ENCODE results near the gene SPSB1.

Gene SPSB1

DNA sequence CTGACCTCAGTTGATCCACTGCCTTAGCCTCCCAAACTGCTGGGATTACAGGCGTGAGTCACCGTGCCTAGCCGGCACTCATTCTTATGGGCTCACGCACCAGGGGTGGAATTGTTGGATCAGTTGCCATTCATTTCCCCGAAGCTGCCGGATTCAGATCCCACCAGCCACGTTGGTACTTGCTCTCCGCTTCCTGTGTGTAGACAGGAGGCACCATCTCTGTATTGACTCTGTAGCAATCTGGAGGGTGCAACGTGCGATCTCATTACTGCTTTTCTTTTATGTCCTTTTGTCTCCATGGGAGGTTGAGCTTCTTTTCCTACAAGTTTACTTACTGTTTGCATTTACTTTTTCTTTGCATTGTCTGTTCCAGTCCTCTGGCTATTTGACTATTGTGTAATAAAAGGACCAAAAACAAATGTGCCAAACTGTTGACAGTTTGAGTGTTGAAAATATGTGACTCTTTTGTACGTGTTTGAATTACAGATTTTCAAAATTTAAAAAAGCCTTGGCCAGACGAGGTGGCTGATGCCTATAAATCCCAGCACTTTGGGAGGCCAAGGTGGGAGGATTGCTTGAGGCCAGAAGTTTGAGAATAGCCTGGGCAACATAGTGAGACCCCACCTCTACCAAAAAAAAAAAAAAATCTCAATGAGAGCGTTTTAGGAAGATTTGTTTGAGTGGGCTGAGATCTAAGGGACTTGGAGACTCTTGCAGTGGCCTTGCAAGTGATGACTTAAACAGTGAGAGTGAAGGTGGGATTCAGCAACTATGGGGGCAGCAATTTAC lies 39.1 kb downstream of the SPSB1 start:
- Mint-ChIP-seq H3K36me3 (ENCODE audit: low read depth) (no peaks in the 10 kb centered on the region), H3K27ac (no peak overlapping the region), H3K4me3 (no peak overlapping the region), H3K9me3 (no peaks in the 10 kb centered on the region), H3K27me3 (ENCODE audit: low read depth) (no peaks in the 10 kb centered on the region), H3K4me1 (ENCODE audit: low read depth) (peaks cover 13% of the 10 kb centered on the region)
- no peak for DNase-seq (ENCODE audit: low spot score)

DNA sequence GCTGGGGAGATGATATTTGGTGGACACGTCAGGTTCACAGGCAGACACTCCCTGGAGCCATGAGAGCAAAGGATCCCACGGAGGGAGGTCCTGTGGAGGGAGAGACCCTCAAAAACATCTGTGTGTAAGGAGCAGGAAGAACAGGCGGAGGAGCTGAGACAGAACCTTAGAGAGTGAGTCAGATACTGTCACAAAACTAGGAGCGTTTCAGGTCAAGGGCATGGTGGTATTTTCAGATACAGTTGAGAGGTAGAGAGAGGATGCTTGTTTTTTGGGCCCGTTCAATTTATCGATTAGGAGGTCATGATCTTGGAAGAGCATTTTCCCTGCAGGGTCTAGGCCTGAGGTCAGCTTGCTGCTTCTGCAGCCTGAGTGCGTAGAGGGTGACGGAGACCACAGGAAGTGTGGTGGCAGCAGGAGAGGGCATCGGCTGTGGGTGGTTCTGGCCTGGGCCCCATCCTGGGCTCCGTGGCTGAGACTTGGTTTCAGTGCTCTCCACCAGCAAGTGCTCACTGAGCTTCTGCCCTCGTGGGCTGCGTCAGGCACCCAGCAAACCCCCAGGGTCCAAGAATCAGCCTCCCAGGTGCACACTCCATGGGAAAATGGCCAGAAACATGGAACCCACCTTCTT lies 39.9 kb downstream of the SPSB1 start:
- peaks cover 13% of the 10 kb centered on the region for H3K4me1 Mint-ChIP-seq (ENCODE audit: low read depth)
- DNase-seq (ENCODE audit: low spot score), result no peak
- no peaks in the 10 kb centered on the region for H3K9me3 Mint-ChIP-seq
- no peak overlapping the region for H3K4me3 Mint-ChIP-seq
- no peaks in the 10 kb centered on the region for H3K27me3 Mint-ChIP-seq (ENCODE audit: low read depth)
- no peaks in the 10 kb centered on the region for H3K36me3 Mint-ChIP-seq (ENCODE audit: low read depth)
- H3K27ac Mint-ChIP-seq, result peak overlapping the region; percentile 27

DNA sequence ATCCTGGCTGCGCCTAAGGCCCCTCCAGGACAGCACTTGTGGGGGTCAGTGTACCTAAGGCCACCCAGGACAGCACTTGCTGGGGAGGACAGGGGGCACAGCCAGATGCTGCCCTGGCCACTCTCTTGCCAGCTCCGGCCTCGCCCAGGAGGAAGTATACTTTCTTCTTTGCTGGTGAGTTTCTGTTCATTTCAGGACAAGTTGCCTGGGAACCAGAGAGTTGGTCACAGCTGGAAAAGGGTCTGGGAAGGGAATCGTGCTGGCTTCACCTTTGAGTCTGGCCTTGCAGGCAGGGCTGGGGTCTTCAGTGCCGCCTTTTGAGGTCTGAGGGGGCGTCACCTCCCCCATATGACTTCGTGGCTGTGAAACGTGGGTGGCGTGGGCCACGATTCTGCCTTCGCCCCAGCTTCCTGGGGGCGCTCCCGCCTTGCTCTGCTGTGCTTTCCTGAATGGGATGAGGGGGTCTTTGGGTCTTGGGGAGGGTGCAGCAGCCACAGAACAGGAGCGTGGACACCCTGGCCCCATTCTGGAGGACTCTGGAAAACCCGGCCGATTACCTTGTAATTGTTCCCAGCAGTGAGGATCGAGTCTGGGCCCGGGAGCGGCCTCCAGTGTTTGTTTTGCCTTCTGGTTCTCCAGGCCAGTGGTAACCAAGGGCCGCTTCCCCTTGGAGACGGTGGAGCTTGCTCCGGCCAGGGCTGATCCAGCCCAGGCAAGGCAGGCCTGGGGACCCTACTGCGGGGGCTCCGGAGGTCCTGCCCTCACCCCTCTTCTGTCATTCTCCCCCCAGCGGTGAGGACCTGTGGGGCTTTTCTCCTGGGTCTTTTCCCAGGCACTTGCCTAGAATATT lies 45.9 kb downstream of the SPSB1 start:
- Mint-ChIP-seq H3K27me3 (ENCODE audit: low read depth) (no peaks in the 10 kb centered on the region), H3K4me1 (ENCODE audit: low read depth) (no peaks in the 10 kb centered on the region), H3K9me3 (no peaks in the 10 kb centered on the region), H3K27ac (no peak overlapping the region), H3K4me3 (no peak overlapping the region), H3K36me3 (ENCODE audit: low read depth) (no peaks in the 10 kb centered on the region)
- DNase-seq (ENCODE audit: low spot score), result no peak

DNA sequence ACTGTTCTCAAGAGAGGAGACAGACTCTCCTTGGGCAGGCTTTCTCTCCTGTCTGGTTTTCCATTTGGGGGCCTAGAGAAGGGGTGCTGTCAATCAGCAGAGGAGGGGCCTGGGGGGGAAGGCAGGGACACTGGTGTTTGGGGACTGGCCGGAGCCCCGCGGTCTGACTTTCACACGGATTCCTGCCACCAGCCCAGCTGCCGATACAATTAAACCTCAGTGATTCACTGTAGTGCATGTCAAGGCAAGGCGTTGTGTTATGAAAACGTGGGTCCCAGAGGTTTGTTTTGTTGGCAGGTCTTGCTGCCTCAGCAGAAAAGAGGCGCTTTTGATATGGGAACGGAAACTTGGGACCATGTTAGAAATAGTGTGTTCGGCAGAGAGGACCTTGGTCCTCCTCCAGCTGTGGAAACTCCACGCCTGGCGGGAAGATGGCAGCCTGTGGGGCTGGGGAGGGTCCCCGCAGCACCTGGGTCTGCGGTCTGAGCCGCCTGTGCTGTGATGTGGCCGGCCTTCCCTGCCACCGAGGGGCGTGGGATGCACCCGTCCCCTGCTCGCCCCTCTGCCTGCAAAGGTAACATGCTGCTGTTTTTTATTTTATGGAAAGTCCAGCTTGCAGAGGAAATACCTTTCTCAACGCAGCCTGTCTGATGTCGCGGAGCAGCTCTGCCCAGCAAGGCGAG lies 47.6 kb downstream of the SPSB1 start:
- Mint-ChIP-seq H3K4me1 (ENCODE audit: low read depth) (no peaks in the 10 kb centered on the region), H3K9me3 (no peaks in the 10 kb centered on the region), H3K27me3 (ENCODE audit: low read depth) (no peaks in the 10 kb centered on the region), H3K36me3 (ENCODE audit: low read depth) (no peaks in the 10 kb centered on the region), H3K27ac (no peak overlapping the region), H3K4me3 (no peak overlapping the region)
- no peak for DNase-seq (ENCODE audit: low spot score)

DNA sequence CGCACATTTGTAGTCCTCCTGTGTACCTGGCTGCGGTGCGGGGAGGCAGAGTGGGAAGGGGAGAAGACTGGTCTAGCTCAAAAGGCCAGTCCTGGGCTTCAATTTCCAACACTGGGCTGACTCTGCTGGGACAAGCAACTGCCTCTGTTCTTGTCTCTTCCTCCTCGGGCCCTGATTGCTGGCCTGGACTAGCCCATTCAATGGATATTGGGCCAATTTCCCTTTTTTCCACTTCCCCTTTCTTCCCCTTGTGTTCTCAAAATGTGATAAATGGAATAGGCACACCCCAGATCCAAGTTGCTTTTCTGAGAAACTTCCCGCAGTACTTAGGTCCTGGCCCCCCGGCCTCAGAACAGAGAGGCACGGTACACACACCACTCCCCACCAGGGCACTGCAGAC lies 48.2 kb downstream of the SPSB1 start:
- DNase-seq (ENCODE audit: low spot score), result no peak

DNA sequence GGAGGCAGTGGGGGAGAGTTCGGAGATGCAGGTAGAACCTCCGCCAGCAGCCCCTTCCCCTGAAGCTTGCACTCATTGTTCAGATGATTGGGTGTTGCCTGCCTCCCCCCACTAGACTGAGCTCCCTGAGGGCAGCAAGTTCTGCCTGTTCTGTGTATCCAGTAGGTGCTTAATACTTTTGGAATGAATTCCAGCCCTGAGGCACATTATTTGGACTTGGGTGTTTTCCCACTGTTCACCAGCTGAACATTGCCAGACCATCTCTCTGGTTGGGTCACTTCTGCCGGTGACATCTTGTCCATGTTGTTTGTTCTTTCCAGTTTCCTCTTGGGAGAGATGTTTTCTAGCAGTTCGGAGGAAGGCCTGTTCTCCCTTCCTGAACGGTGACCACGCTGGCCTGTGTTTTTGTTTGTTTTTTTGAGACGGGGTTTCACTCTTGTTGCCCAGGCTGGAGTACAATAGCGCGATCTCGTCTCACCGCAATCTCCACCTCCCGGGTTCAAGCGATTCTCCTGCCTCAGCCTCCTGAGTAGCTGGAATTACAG lies 48.7 kb downstream of the SPSB1 start:
- Mint-ChIP-seq H3K27me3 (ENCODE audit: low read depth) (no peaks in the 10 kb centered on the region), H3K4me1 (ENCODE audit: low read depth) (no peaks in the 10 kb centered on the region), H3K4me3 (no peak overlapping the region), H3K9me3 (no peaks in the 10 kb centered on the region), H3K36me3 (ENCODE audit: low read depth) (no peaks in the 10 kb centered on the region), H3K27ac (no peak overlapping the region)
- DNase-seq (ENCODE audit: low spot score), result no peak

More for the DNA sequence above, 48.2 kb downstream of the SPSB1 start:
- no peaks in the 10 kb centered on the region for H3K27me3 Mint-ChIP-seq (ENCODE audit: low read depth)
- no peaks in the 10 kb centered on the region for H3K4me1 Mint-ChIP-seq (ENCODE audit: low read depth)
- no peaks in the 10 kb centered on the region for H3K36me3 Mint-ChIP-seq (ENCODE audit: low read depth)
- H3K9me3 Mint-ChIP-seq, result no peaks in the 10 kb centered on the region
- no peak overlapping the region for H3K4me3 Mint-ChIP-seq
- H3K27ac Mint-ChIP-seq, result no peak overlapping the region

DNA sequence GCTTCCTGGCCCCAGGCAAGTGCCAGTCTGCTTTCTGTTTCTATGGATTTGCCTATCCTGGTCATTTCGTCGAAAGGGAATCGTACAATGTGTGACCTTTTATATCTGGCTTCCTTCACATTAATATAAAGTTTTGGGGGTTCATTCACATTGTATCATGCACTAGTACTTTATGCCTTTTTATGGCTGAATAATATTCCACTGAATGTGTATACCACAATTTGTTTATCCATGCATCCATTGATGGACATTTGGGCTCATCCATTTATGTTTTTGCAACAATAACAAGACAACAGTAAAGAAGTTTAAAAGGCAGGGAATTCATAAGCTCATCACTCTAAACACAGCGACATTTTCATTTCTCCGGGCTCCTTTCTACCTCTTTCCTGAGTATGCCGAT lies 50.6 kb downstream of the SPSB1 start:
- Mint-ChIP-seq H3K27me3 (ENCODE audit: low read depth) (no peaks in the 10 kb centered on the region), H3K36me3 (ENCODE audit: low read depth) (no peaks in the 10 kb centered on the region), H3K4me1 (ENCODE audit: low read depth) (no peaks in the 10 kb centered on the region), H3K4me3 (no peak overlapping the region), H3K27ac (no peak overlapping the region), H3K9me3 (no peaks in the 10 kb centered on the region)
- DNase-seq (ENCODE audit: low spot score), result no peak

DNA sequence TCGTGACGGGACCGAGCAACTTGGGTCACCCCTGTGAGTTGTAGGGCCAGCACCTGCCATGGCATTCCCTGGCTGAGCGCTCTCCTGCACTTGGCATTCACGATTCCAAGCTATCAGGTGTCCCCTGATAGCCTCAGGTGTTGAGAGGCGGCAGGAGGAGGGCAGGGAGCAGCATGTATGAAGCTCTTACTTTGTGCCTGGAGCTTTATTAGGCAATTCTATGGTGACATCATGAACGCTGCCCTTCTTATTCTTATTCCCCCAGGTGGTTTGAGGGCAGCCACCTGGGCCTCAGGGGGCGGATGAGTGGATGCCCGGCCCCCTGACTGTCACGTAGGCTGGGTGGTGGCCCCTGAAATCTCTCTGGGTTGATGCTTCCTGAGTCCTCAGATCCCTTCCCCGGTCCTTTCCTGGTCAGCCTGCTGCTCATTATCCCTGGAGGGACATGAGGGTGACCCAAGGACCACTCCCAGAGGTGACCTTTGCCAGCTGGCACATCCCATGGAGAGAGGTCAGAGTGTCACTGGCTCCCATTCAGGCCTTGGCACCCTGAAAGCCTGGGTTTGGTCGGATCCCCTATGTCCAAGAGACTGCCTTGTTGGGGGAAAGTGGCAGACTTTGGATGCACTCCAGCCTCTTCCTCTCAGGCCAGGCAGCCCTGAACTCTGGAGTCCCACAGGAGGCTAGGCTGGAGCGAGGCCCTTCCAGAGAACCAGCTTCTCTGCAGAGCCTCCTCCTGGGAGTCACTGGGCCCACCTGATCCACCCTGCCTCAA lies 51.9 kb downstream of the SPSB1 start:
- H3K4me1 Mint-ChIP-seq (ENCODE audit: low read depth), result no peaks in the 10 kb centered on the region
- no peak overlapping the region for H3K4me3 Mint-ChIP-seq
- no peak for DNase-seq (ENCODE audit: low spot score)
- H3K36me3 Mint-ChIP-seq (ENCODE audit: low read depth), result no peaks in the 10 kb centered on the region
- H3K27me3 Mint-ChIP-seq (ENCODE audit: low read depth), result no peaks in the 10 kb centered on the region
- no peak overlapping the region for H3K27ac Mint-ChIP-seq
- H3K9me3 Mint-ChIP-seq, result no peaks in the 10 kb centered on the region

DNA sequence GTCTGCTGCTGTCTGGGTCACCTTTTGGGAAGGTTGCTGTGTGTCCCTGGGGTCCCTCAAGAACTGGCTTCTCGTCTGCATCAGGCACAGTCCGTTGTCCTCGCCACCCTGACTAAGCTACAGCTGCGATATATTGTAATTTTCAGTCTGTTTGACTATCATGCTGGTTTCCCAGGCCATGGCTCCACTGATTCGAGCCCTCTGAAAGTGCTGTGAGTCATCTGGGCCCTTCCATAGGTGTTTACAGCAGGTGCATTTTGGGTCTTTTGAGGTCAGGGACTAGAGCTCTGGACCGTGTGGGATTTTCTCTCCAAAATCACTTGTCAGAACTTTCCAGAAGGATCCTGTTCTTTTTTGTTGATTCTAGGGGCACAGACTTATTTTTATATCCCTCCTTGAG lies 52.8 kb downstream of the SPSB1 start:
- Mint-ChIP-seq H3K9me3 (no peaks in the 10 kb centered on the region), H3K4me1 (ENCODE audit: low read depth) (peaks cover 2% of the 10 kb centered on the region), H3K27ac (no peak overlapping the region), H3K27me3 (ENCODE audit: low read depth) (no peaks in the 10 kb centered on the region), H3K36me3 (ENCODE audit: low read depth) (peaks cover 2% of the 10 kb centered on the region), H3K4me3 (no peak overlapping the region)
- DNase-seq (ENCODE audit: low spot score), result no peak

DNA sequence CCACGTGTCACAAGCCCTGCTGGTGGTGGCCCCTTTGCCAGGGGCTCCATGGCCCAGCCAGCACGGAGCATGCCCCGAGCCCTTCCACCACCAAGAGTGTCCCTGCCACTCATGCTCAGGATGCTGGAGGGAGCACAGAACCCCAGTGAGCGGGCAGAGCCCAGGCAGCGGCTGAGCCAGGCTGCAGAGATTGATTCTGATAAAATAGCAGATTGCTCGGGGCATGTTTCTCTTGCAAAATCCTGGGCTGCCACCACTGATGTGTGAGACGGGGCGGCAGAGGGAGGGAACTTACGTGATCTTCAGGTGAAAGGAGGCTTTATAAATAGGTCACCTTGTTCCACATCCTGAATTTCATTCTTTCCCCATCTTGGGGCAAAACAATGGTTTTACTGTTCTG lies 53.2 kb downstream of the SPSB1 start:
- peaks cover 2% of the 10 kb centered on the region for H3K36me3 Mint-ChIP-seq (ENCODE audit: low read depth)
- no peak overlapping the region for H3K4me3 Mint-ChIP-seq
- H3K4me1 Mint-ChIP-seq (ENCODE audit: low read depth), result peaks cover 2% of the 10 kb centered on the region
- H3K27me3 Mint-ChIP-seq (ENCODE audit: low read depth), result no peaks in the 10 kb centered on the region
- no peak overlapping the region for H3K27ac Mint-ChIP-seq
- no peak for DNase-seq (ENCODE audit: low spot score)
- no peaks in the 10 kb centered on the region for H3K9me3 Mint-ChIP-seq

DNA sequence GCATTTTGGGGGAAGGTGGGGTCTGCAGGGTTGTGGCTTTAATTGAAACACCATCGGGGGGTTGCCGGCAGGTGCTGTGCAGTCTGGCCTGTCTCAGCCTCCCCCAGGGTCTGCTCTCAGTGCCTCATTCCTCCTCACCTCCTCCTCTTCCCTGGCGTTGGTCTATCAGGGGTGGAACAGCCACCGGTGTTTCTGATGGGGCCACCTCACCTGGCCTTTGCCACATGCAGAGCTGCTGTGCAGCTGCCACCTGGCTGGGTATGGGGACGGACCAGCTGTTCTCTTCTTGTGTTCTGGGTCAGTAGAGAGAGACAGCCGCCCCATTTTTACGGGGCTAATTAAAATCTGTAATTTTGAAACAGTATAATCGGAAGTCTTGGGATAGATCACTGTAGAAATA lies 53.9 kb downstream of the SPSB1 start:
- no peak for DNase-seq (ENCODE audit: low spot score)
- peaks cover 4% of the 10 kb centered on the region for H3K4me1 Mint-ChIP-seq (ENCODE audit: low read depth)
- no peak overlapping the region for H3K4me3 Mint-ChIP-seq
- peaks cover 2% of the 10 kb centered on the region for H3K36me3 Mint-ChIP-seq (ENCODE audit: low read depth)
- H3K27me3 Mint-ChIP-seq (ENCODE audit: low read depth), result no peaks in the 10 kb centered on the region
- H3K27ac Mint-ChIP-seq, result no peak overlapping the region
- H3K9me3 Mint-ChIP-seq, result no peaks in the 10 kb centered on the region

DNA sequence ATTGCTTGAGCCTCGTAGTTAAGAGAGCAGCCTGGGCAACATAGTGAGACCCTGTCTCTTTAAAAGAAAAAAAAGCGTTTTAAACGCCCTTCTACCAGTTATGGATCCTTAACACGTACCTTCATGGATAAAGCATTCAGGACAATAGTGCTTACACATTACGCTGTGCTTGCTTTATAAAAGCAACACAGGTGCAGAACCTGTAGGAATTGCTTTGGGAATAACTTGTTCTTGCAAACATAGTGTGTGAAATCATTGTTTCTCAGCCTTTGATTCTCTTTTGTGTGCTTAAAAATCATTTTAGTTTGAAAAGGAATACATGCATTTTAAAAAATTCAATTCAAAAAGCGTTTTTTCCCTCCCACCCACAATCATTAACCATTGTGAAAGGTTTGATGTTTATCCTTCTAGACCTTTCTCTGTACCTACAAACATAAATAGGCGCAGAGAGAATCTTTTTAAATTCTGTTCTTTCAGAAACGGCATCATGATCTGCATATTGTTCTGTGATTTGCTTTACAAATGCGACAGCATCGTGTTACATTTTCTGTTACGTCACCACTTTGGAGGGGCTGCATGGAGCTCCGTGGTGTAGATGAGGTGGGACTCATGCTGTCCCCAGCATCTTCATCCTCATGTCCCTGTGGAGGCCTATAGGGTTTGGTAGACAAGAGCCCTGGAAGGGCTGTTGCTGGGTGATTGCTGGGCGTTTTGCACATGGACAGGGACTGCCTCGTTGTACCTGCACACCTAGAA lies 54.6 kb downstream of the SPSB1 start:
- H3K4me1 Mint-ChIP-seq (ENCODE audit: low read depth), result peaks cover 4% of the 10 kb centered on the region
- H3K27ac Mint-ChIP-seq, result no peak overlapping the region
- DNase-seq (ENCODE audit: low spot score), result no peak
- H3K4me3 Mint-ChIP-seq, result no peak overlapping the region
- H3K36me3 Mint-ChIP-seq (ENCODE audit: low read depth), result peaks cover 2% of the 10 kb centered on the region
- no peaks in the 10 kb centered on the region for H3K9me3 Mint-ChIP-seq
- no peaks in the 10 kb centered on the region for H3K27me3 Mint-ChIP-seq (ENCODE audit: low read depth)

All from T-helper 2 cell treated with Interferon-gamma antibody and Interleukin-4, amounts not matched to agents 5 μg/mL and 100 μg/mL, for 36 hours (primary cell).